Common myeloid progenitor, CD34-positive (primary cell): ENCODE results near the gene ZBTB16.

Experiments
- CTCF ChIA-PET: fragments of 350-600 bp; sonication (Branson Sonifier 250); formaldehyde crosslinking; loops from one replicate; lab custom pipeline; 2021; ENCODE audit warnings: antibody characterized with exemption; lab: Charles Lee
- POLR2A ChIA-PET: fragments of 350-600 bp; sonication (Branson Sonifier 250); formaldehyde crosslinking; loops from one replicate; lab custom pipeline; 2021; ENCODE audit warnings: antibody characterized with exemption; lab: Charles Lee
- DNase-seq, 3 donors: peaks; one replicate each; pipeline versions ENCODE4 v3.0.0 to v3.0.0-alpha.2; 2013
- H3K27ac ChIP-seq, 2 experiments: 1 replicate in 1 of 2; 2 replicates in 1 of 2; pipeline ENCODE4 v1.7.0; 2013; ENCODE audit warnings: inconsistent platforms in 2 of 2, low read length in 2 of 2, mild to moderate bottlenecking in 2 of 2, low read depth in 1 of 2, moderate library complexity in 1 of 2; ENCODE audit not compliant: severe bottlenecking in 2 of 2, insufficient read depth in 1 of 2, poor library complexity in 1 of 2
- H3K27me3 ChIP-seq, 5 experiments: replicated peaks in 2 of 5; 1 replicate in 3 of 5; 2 replicates in 2 of 5; pipeline versions ENCODE4 v1.6.1 to v1.7.0; 2013; ENCODE audit warnings: low read length in 4 of 5, mild to moderate bottlenecking in 2 of 5, moderate library complexity in 2 of 5, inconsistent platforms in 1 of 5; ENCODE audit not compliant: insufficient read depth in 5 of 5, control insufficient read depth in 4 of 5
- H3K36me3 ChIP-seq, 4 experiments: 1 replicate in 2 of 4; 2 replicates in 2 of 4; pipeline versions ENCODE4 v1.6.1 to v1.7.0; 2013; ENCODE audit warnings: low read length in 3 of 4, control low read depth in 1 of 4, mild to moderate bottlenecking in 1 of 4; ENCODE audit not compliant: control insufficient read depth in 4 of 4, insufficient read depth in 4 of 4
- H3K4me1 ChIP-seq, 4 experiments: 1 replicate in 3 of 4; 2 replicates in 1 of 4; pipeline versions ENCODE4 v1.6.1 to v1.7.1; 2013; ENCODE audit warnings: low read length in 3 of 4, mild to moderate bottlenecking in 3 of 4, control low read depth in 1 of 4, inconsistent platforms in 1 of 4, moderate library complexity in 1 of 4; ENCODE audit not compliant: control insufficient read depth in 4 of 4, insufficient read depth in 4 of 4; ENCODE audit errors: control extremely low read depth in 1 of 4
- H3K4me3 ChIP-seq, 7 experiments: 1 replicate in 4 of 7; 2 replicates in 3 of 7; pipeline versions ENCODE4 v1.5.1 to v1.7.0; 2013; ENCODE audit warnings: mild to moderate bottlenecking in 7 of 7, low read length in 6 of 7, moderate library complexity in 6 of 7, inconsistent platforms in 2 of 7, low read depth in 2 of 7, control low read depth in 1 of 7; ENCODE audit not compliant: insufficient read depth in 4 of 7, control insufficient read depth in 1 of 7; ENCODE audit errors: extremely low read depth in 1 of 7
- H3K9me3 ChIP-seq, 5 experiments: 1 replicate in 4 of 5; 2 replicates in 1 of 5; pipeline versions ENCODE4 v1.6.1 to v1.7.1; 2013; ENCODE audit warnings: low read length in 4 of 5, mild to moderate bottlenecking in 2 of 5, inconsistent platforms in 1 of 5, low read depth in 1 of 5, moderate library complexity in 1 of 5; ENCODE audit not compliant: control insufficient read depth in 4 of 5, insufficient read depth in 2 of 5; ENCODE audit errors: control extremely low read depth in 1 of 5
- WGBS: methylation state at CpG from one replicate; pipeline ENCODE4 v1.1.5; 2013; ENCODE audit not compliant: insufficient coverage; 5-methylcytosine and 5-hydroxymethylcytosine counted together

The ZBTB16 gene

GRCh38 chr11:114063829-114064201 lies 4.3 kb downstream of the ZBTB16 start:
- CTCF ChIA-PET, result interaction anchor here (0.7 to 2.7 kb wide), 4 partner anchors 10 to 31 kb away, joined by 3 to 8 read pairs (median 7); no protein-coding TSS in a partner anchor

GRCh38 chr11:114064216-114064615 lies 4.7 kb downstream of the ZBTB16 start:
- H3K4me1 ChIP-seq, result peaks cover 9 to 53% (median 23%) of the 10 kb centered on the region in 4 experiments
- ChIA-PET POLR2A (interaction anchor here (0.9 kb wide), 1 partner anchor 8 kb away, joined by 3 read pairs; no protein-coding TSS in a partner anchor), CTCF (interaction anchor here (0.7 to 2.7 kb wide), 4 partner anchors 9 to 32 kb away, joined by 3 to 8 read pairs (median 7); no protein-coding TSS in a partner anchor)
- H3K27me3 ChIP-seq, result peaks cover 0 to 8% (median 0%) of the 10 kb centered on the region in 5 experiments
- peaks cover 5 to 29% (median 17%) of the 10 kb centered on the region in 4 experiments for H3K36me3 ChIP-seq
- no peaks in the 10 kb centered on the region for H3K9me3 ChIP-seq
- peak overlapping the region in 2 of 7 experiments; percentile 16 to 25 for H3K4me3 ChIP-seq
- no peak for DNase-seq
- no peak overlapping the region for H3K27ac ChIP-seq
- WGBS, result 96% methylated on average over 13 of the region's 14 CpGs

More at GRCh38 chr11:114063829-114064201, 4.3 kb downstream of the ZBTB16 start:
- POLR2A ChIA-PET, result interaction anchor here (0.9 kb wide), 1 partner anchor 9 kb away, joined by 3 read pairs; no protein-coding TSS in a partner anchor
- peak overlapping the region in 2 of 7 experiments; percentile 16 to 25 for H3K4me3 ChIP-seq
- H3K27ac ChIP-seq, result no peak overlapping the region
- peaks cover 5 to 29% (median 17%) of the 10 kb centered on the region in 4 experiments for H3K36me3 ChIP-seq
- no peak for DNase-seq
- peaks cover 9 to 56% (median 27%) of the 10 kb centered on the region in 4 experiments for H3K4me1 ChIP-seq
- no peaks in the 10 kb centered on the region for H3K9me3 ChIP-seq
- 100% methylated on average over 8 of the region's 8 CpGs for WGBS
- peaks cover 0 to 10% (median 0%) of the 10 kb centered on the region in 5 experiments for H3K27me3 ChIP-seq

GRCh38 chr11:114065094-114065493 lies 5.6 kb downstream of the ZBTB16 start:
- DNase-seq, result no peak
- H3K9me3 ChIP-seq, result no peaks in the 10 kb centered on the region
- ChIA-PET POLR2A (no interaction called here), CTCF (interaction anchor here (0.6 to 2.7 kb wide), 6 partner anchors 9 to 118 kb away, joined by 3 to 8 read pairs (median 6); no protein-coding TSS in a partner anchor)
- peaks cover 9 to 53% (median 20%) of the 10 kb centered on the region in 4 experiments for H3K4me1 ChIP-seq
- H3K4me3 ChIP-seq, result peak overlapping the region in 2 of 7 experiments; percentile 16 to 25
- no CpG with 5 or more reads among the region's 4 CpGs for WGBS
- no peak overlapping the region for H3K27ac ChIP-seq
- H3K27me3 ChIP-seq, result peaks cover 0 to 8% (median 0%) of the 10 kb centered on the region in 5 experiments
- H3K36me3 ChIP-seq, result peaks cover 5 to 31% (median 17%) of the 10 kb centered on the region in 4 experiments

GRCh38 chr11:114066046-114066648 lies 6.6 kb downstream of the ZBTB16 start:
- H3K36me3 ChIP-seq, result peaks cover 5 to 34% (median 19%) of the 10 kb centered on the region in 4 experiments
- no peak overlapping the region for H3K27ac ChIP-seq
- no peak for DNase-seq
- H3K4me3 ChIP-seq, result no peak overlapping the region
- no peaks in the 10 kb centered on the region for H3K9me3 ChIP-seq
- POLR2A ChIA-PET, result no interaction called here
- peaks cover 0 to 7% (median 0%) of the 10 kb centered on the region in 5 experiments for H3K27me3 ChIP-seq
- peaks cover 9 to 61% (median 14%) of the 10 kb centered on the region in 4 experiments for H3K4me1 ChIP-seq
- CTCF ChIA-PET, result interaction anchor here (0.8 to 2.7 kb wide), 7 partner anchors 11 to 127 kb away, joined by 3 to 8 read pairs (median 4); no protein-coding TSS in a partner anchor
- WGBS, result 93% methylated on average over 11 of the region's 14 CpGs

GRCh38 chr11:114068327-114068726 lies 8.8 kb downstream of the ZBTB16 start:
- ChIA-PET CTCF (interaction anchor here (1.5 to 2.1 kb wide), 2 partner anchors 10 to 15 kb away, joined by 8 to 9 read pairs; no protein-coding TSS in a partner anchor), POLR2A (interaction anchor here (1.3 kb wide), 1 partner anchor 13 kb away, joined by 4 read pairs; no protein-coding TSS in a partner anchor)
- 100% methylated on average over 1 of the region's 4 CpGs for WGBS
- no peak overlapping the region for H3K4me3 ChIP-seq
- no peak for DNase-seq
- no peaks in the 10 kb centered on the region for H3K27me3 ChIP-seq
- peaks cover 5 to 29% (median 16%) of the 10 kb centered on the region in 4 experiments for H3K36me3 ChIP-seq
- no peaks in the 10 kb centered on the region for H3K9me3 ChIP-seq
- no peak overlapping the region for H3K27ac ChIP-seq
- H3K4me1 ChIP-seq, result peaks cover 16 to 66% (median 22%) of the 10 kb centered on the region in 4 experiments

GRCh38 chr11:114070464-114071139 lies 11.1 kb downstream of the ZBTB16 start:
- Histone ChIP-seq H3K36me3 (peaks cover 3 to 20% (median 7%) of the 10 kb centered on the region in 4 experiments), H3K4me3 (no peak overlapping the region), H3K27ac (no peak overlapping the region), H3K27me3 (no peaks in the 10 kb centered on the region), H3K4me1 (peaks cover 24 to 66% (median 36%) of the 10 kb centered on the region in 4 experiments), H3K9me3 (no peaks in the 10 kb centered on the region)
- ChIA-PET CTCF (interaction anchor here (0.8 to 3.8 kb wide), 10 partner anchors 8 to 109 kb away, joined by 3 to 25 read pairs (median 4); partner anchors contain the start of gene ZBTB16), POLR2A (interaction anchor here (1.0 to 1.2 kb wide), 2 partner anchors 10 to 14 kb away, joined by 3 to 5 read pairs; partner anchors contain the start of gene ZBTB16)
- DNase-seq, result no peak
- WGBS, result 90% methylated on average over 3 of the region's 7 CpGs
